ENCODE measurements around the gene TBC1D2B.
A peak's percentile ranks its signal among the peaks of the same experiment; 100 is the strongest.
"Not testable (repeated sequence)": the region's sequence is repeated elsewhere in the genome, so short reads cannot be mapped to it uniquely, and the experiment has no call there.

The TBC1D2B gene

DNA sequence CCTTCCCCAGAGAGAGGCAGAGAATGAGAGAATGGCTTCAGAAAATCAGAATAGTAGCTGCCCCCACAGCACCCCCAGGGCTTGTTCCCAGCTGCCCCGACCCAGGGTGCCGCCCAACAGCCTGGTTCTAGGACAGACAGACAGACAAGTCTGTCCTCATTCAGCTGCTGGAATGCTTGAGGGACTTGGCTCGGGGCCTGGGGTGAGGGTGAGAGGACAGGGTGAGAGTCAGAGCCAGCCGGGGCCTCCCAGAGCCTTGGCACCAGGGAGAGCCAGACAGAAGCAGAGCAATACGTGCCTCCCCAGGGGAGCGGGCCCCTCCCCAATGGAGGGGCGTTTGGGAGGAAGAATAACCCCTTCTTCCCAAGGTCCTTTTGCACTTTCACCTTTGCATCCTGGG, 105.6 kb downstream of the TBC1D2B start:
- not testable (repeated sequence) for DNase-seq

GRCh38 chr15:77970813-77971360, 106.6 kb downstream of the TBC1D2B start:
- not testable (repeated sequence) for DNase-seq

GRCh38 chr15:77969055-77969454, 108.5 kb downstream of the TBC1D2B start:
- DNase-seq: no peak

DNA sequence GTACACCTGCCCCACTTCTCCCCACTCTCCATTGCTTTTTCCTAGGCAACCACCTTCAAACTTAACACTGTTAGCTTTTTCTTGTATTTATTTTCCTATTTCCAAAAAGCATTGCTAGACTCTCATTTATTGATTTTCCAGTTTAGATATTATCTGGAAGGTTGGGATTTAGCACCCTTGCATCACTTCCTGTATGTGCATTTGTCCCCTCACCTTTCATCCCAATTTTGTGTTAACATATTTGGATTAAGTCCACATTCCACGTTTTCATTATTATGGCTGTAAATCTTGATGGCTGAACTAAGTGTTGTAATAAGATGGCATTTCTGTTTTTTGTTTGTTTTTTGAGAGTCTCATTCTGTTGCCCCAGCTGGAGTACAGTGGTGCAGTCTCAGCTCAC, 109.7 kb downstream of the TBC1D2B start:
- DNase-seq: no peak

GRCh38 chr15:77967235-77967615, 110.3 kb downstream of the TBC1D2B start:
- not testable (repeated sequence) for DNase-seq

- DNase-seq: peak; percentile 32
Measured at GRCh38 chr15:77966540-77967234, 110.8 kb downstream of the TBC1D2B start.

DNA sequence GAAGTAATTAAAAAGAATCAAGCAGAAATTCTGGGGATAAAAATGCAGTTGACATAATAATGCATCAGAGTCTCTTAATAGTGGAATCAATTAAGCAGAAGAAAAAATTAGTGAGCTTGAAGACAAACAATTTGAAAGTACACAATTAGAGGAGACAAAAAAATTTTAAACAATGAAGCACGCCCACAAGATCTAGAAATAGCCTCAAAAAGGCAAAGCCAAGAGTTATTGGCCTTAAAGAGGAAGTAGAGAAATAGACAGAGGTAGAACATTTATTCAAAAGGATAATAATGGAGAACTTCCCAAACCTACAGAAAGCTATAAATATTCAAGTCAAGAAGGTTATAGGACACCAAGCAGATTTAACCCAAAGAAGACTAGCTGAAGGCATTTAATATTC, 113.3 kb downstream of the TBC1D2B start:
- no peak for DNase-seq

GRCh38 chr15:77959432-77959879, 118.1 kb downstream of the TBC1D2B start:
- peak; percentile 75 for DNase-seq

DNA sequence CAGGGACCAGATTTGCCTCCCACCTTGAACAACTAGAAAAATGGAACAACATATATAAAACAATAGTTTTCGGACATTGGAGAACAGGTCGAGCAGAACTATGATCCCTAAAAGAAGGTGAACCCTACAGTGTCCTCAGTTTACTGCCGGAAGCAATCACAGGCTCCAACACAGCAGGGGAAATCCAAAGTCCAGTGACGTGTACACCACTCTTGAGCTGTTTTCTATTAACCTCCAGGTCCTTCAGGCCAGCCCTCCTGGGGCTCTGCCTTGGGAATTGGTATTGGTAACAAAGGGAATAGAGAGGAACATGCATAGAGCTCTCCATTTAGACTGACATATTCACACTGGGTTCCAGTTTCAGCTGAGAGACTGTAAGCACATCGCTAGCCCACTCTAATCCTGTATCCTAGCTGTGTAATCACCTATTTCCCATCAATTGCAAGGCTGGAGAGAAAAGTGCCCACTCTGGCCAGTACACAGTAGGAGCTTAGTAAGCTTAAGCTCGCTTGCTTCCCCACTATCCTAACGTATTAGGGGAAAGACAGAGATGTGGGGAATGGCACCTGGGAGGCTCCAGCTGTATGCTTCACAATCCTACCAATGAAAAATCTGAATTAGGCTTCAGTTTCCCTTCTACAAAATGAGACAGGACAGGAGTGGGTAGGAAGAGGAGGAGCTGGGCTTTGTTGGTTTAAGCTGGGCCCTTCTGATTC, 118.6 kb downstream of the TBC1D2B start:
- not testable (repeated sequence) for DNase-seq

GRCh38 chr15:77958021-77958420, 119.5 kb downstream of the TBC1D2B start:
- DNase-seq: not testable (repeated sequence)

- DNase-seq: peak; percentile 64
Measured at GRCh38 chr15:77953926-77954325, 123.6 kb downstream of the TBC1D2B start.

DNA sequence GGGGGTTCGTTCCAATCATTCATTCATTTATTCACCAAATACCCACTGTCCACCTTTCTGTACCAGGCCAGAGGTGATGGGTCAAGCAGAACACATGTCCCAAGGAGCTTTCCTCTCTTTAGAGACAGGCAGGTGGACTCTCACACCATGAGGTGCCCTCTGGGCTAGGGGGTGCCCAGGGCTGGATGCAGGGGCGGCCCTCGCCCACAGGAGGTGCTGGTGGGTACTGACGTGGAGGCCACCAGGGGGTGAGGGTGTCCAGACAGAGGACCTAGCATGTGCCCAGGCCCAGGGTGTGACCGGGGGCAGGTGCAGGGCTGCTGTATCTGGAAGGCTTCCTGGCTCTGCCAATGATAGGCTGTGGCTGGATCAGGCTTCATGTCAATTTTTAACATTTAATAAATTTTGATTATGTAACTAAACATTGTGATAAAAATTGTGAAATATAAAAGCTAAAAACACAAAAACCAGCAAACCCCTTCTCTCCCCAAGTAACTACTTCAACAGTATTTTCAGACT, 124.5 kb downstream of the TBC1D2B start:
- not testable (repeated sequence) for DNase-seq

DNA sequence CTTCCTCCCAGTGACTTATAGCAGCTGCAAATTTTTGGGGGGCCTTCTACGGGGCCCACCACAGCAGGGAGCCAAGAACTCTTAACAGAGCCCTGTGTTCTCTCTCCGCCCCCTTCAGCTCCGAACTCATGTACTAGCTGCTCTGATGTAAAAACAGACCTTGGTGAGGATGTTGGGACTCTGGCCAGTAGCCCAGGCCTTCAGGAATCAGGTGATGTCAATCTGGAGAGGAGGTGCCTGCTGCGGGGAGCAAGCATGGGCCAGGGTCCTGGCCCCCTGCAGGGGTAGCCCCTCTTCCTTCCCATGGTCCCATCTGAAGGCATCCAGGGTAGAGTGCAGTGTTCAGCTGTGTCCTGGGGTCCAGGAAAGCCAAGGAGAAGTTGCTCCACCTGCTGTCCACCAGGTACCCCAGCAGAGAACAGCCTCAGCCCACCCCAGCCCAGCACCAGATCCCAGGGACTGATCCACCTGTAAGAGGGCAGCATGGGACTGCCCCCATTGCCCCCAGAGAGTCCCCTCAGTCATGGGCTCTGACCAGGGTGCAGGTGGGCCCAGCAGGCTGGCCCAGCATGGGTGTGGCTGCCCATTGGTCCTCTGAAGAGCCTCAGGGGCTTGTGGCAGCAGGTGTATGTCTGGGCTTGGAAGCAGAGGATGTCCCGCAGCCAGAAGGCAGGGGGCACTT, 126.3 kb downstream of the TBC1D2B start:
- not testable (repeated sequence) for DNase-seq

GRCh38 chr15:77950470-77950869, 127.0 kb downstream of the TBC1D2B start:
- not testable (repeated sequence) for DNase-seq

- no peak for DNase-seq
Measured at GRCh38 chr15:77945566-77945965, 131.9 kb downstream of the TBC1D2B start.

Measured in stimulated activated CD4-positive, alpha-beta T cell treated with anti-CD3 and anti-CD28 coated beads, Interleukin-1b, Interleukin-23, amount 100 ng/mL, for 48 hours (primary cell).